A549 (cell line): ENCODE results near the gene IRF3. TPM values are rescaled to one million over a fixed set of nuclear protein-coding genes. Genes with fewer than 3 reads are reported as not detected.

Source experiments
- ATAC-seq, 2 experiments: fragments of 200-7000 bp in 1 of 2; fragments of >200 bp in 1 of 2; cut with Nextera tagmentation in 1 of 2; cut with Tn5 transposase in 1 of 2; 3 replicates each; pipeline versions ENCODE4 v1.8.0 to v1.9.1; 2018 to 2020; ENCODE audit warnings: mild to moderate bottlenecking in 1 of 2, moderate library complexity in 1 of 2
- CTCF ChIA-PET: fragments of 300-600 bp; sonication (Branson Sonifier 250); formaldehyde crosslinking; extraction: SDS; loops from one replicate; lab custom pipeline; 2021; ENCODE audit warnings: antibody characterized with exemption, inconsistent platforms; lab: Yijun Ruan, JAX
- POLR2A ChIA-PET: fragments of 350-600 bp; formaldehyde crosslinking; extraction: SDS; loops from one replicate; lab custom pipeline; 2021; ENCODE audit warnings: antibody characterized with exemption, inconsistent platforms; lab: Yijun Ruan, JAX
- DNase-seq, 2 experiments: peaks; one replicate each; pipeline versions ENCODE4 v3.0.0 to v3.0.0-alpha.2; 2011 to 2016; ENCODE audit warnings: low read depth in 1 of 2, low spot score in 1 of 2
- FAIRE-seq: peaks from 2 replicates; lab custom pipeline; 2011; peaks lifted over from hg19 to GRCh38; lab: Jason Lieb, UNC
- H3K27ac ChIP-seq, 2 experiments: fragments of >200 bp; sonication (Bioruptor Twin); formaldehyde crosslinking; 3 replicates each; pipeline ENCODE4 v1.5.1; 2016 to 2017
- H3K4me1 ChIP-seq: fragments of >200 bp; sonication (Bioruptor Twin); formaldehyde crosslinking; 3 replicates; pipeline ENCODE4 v1.6.1; 2016
- H3K4me2 ChIP-seq: fragments of >200 bp; sonication (Bioruptor Twin); formaldehyde crosslinking; 3 replicates; pipeline ENCODE4 v1.6.1; 2016
- H3K4me3 ChIP-seq: fragments of >200 bp; sonication (Bioruptor Twin); formaldehyde crosslinking; 3 replicates; pipeline ENCODE4 v1.5.1; 2016
- H3K9me3 ChIP-seq: fragments of >200 bp; sonication (Bioruptor Twin); formaldehyde crosslinking; 3 replicates; pipeline ENCODE4 v1.6.1; 2016
- BHLHE40 ChIP-seq: IDR thresholded peaks from 2 replicates; pipeline ENCODE4 v1.6.1; 2012; ENCODE audit warnings: low read depth, low read length, inconsistent platforms
- CHD2 ChIP-seq: fragments of 150-350 bp; IDR thresholded peaks from 2 replicates; pipeline ENCODE4 v1.6.1; 2014; ENCODE audit warnings: low read length; ENCODE audit not compliant: partially characterized antibody
- CHD4 ChIP-seq: fragments of 200-600 bp; sonication (generic); IDR thresholded peaks from 2 replicates; pipeline ENCODE4 v1.6.1; 2016; ENCODE audit warnings: antibody characterized with exemption, mild to moderate bottlenecking, borderline replicate concordance
- CTCF ChIP-seq: fragments of >200 bp; sonication (Bioruptor Twin); formaldehyde crosslinking; IDR thresholded peaks from 3 replicates; pipeline ENCODE4 v1.5.1; 2016
- ELK1 ChIP-seq: fragments of 150-350 bp; IDR thresholded peaks from 2 replicates; pipeline ENCODE4 v1.6.1; 2014; ENCODE audit warnings: low read depth, mild to moderate bottlenecking, low read length
- FOSB ChIP-seq: fragments of 250-450 bp; sonication (Bioruptor Pico); IDR thresholded peaks from 2 replicates; pipeline ENCODE4 v1.5.0; 2020; ENCODE audit warnings: mild to moderate bottlenecking, moderate library complexity
- FOXS1 ChIP-seq: fragments of 250-450 bp; sonication (Bioruptor Pico); IDR thresholded peaks from 2 replicates; pipeline ENCODE4 v1.5.0; 2020; ENCODE audit warnings: mild to moderate bottlenecking, moderate library complexity
- HDAC2 ChIP-seq: fragments of 200-600 bp; sonication (generic); IDR thresholded peaks from 2 replicates; pipeline ENCODE4 v1.6.1; 2016
- HOXA7 ChIP-seq: fragments of 250-450 bp; sonication (Bioruptor Pico); IDR thresholded peaks from 2 replicates; pipeline ENCODE4 v1.5.0; 2020; ENCODE audit warnings: mild to moderate bottlenecking, moderate library complexity
- HOXB13 ChIP-seq: fragments of 250-450 bp; sonication (Bioruptor Pico); IDR thresholded peaks from 2 replicates; pipeline ENCODE4 v1.5.0; 2020; ENCODE audit warnings: low read depth, mild to moderate bottlenecking, moderate library complexity
- HOXB5 ChIP-seq: fragments of 250-450 bp; sonication (Bioruptor Pico); IDR thresholded peaks from 2 replicates; pipeline ENCODE4 v1.5.0; 2020; ENCODE audit warnings: mild to moderate bottlenecking, moderate library complexity
- KDM1A ChIP-seq: fragments of 200-600 bp; sonication (generic); IDR thresholded peaks from 2 replicates; pipeline ENCODE4 v1.6.1; 2016; ENCODE audit warnings: low read depth, mild to moderate bottlenecking
- MAFK ChIP-seq: fragments of 450-650 bp; IDR thresholded peaks from 2 replicates; pipeline ENCODE4 v1.6.1; 2014; ENCODE audit not compliant: partially characterized antibody
- NFE2L2 ChIP-seq: fragments of 150-350 bp; conservative IDR thresholded peaks from 2 replicates; pipeline ENCODE4 v1.6.1; 2014; ENCODE audit warnings: low read length
- NPAS2 ChIP-seq: fragments of 250-450 bp; sonication (Bioruptor Pico); IDR thresholded peaks from 2 replicates; pipeline ENCODE4 v1.8.0; 2022; ENCODE audit warnings: mild to moderate bottlenecking, moderate library complexity, borderline replicate concordance
- PHF8 ChIP-seq: fragments of 200-600 bp; sonication (generic); IDR thresholded peaks from 2 replicates; pipeline ENCODE4 v1.6.1; 2016; ENCODE audit warnings: low read depth, mild to moderate bottlenecking, antibody characterized with exemption, moderate library complexity, borderline replicate concordance
- POLR2A ChIP-seq: IDR thresholded peaks from 2 replicates; pipeline ENCODE4 v1.6.1; 2012; ENCODE audit warnings: mild to moderate bottlenecking, low read length
- POLR2AphosphoS2 ChIP-seq: conservative IDR thresholded peaks from 2 replicates; pipeline ENCODE4 v1.6.1; 2012; ENCODE audit warnings: low read length, improper control_type of control experiment, inconsistent platforms
- RAD21 ChIP-seq, 2 experiments: fragments of >200 bp in 1 of 2; sonication (Bioruptor Twin) in 1 of 2; formaldehyde crosslinking in 1 of 2; IDR thresholded peaks in 1 of 2; conservative IDR thresholded peaks in 1 of 2; 2 replicates in 1 of 2; 3 replicates in 1 of 2; pipeline ENCODE4 v1.6.1; 2012 to 2018; ENCODE audit warnings: inconsistent platforms in 1 of 2
- RARB ChIP-seq: fragments of 250-450 bp; sonication (Bioruptor Pico); IDR thresholded peaks from 2 replicates; pipeline ENCODE4 v1.8.0; 2021; ENCODE audit warnings: mild to moderate bottlenecking, moderate library complexity
- RCOR1 ChIP-seq: fragments of 150-350 bp; IDR thresholded peaks from 2 replicates; pipeline ENCODE4 v1.6.1; 2014; ENCODE audit warnings: antibody characterized with exemption, low read length, low read depth
- SMC3 ChIP-seq: fragments of >200 bp; sonication (Bioruptor Twin); formaldehyde crosslinking; IDR thresholded peaks from 3 replicates; pipeline ENCODE4 v1.6.1; 2018; ENCODE audit warnings: inconsistent platforms
- TFCP2L1 ChIP-seq: fragments of 250-450 bp; sonication (Bioruptor Pico); IDR thresholded peaks from 2 replicates; pipeline ENCODE4 v1.5.0; 2021; ENCODE audit warnings: mild to moderate bottlenecking
- TP53 ChIP-seq: fragments of 250-450 bp; sonication (Bioruptor Pico); IDR thresholded peaks from 2 replicates; pipeline ENCODE4 v1.5.0; 2021; ENCODE audit warnings: mild to moderate bottlenecking, moderate library complexity
- ZFP36 ChIP-seq: fragments of 450-650 bp; IDR thresholded peaks from 2 replicates; pipeline ENCODE4 v1.6.1; 2014; ENCODE audit warnings: borderline replicate concordance; ENCODE audit not compliant: partially characterized antibody
- ZNF302 ChIP-seq: fragments of 250-450 bp; sonication (Bioruptor Pico); IDR thresholded peaks from 2 replicates; pipeline ENCODE4 v1.9.0; 2021; ENCODE audit warnings: inconsistent platforms, mild to moderate bottlenecking, moderate library complexity
- ZSCAN20 ChIP-seq: fragments of 250-450 bp; sonication (Bioruptor Pico); IDR thresholded peaks from 2 replicates; pipeline ENCODE4 v1.8.0; 2022; ENCODE audit warnings: mild to moderate bottlenecking, moderate library complexity
- WGBS: methylation state at CpG from one replicate; pipeline ENCODE4 v1.1.6; 2017; ENCODE audit errors: missing lambda C conversion rate; 5-methylcytosine and 5-hydroxymethylcytosine counted together
- polyA plus RNA-seq, 4 experiments: library from polyadenylated mRNA; depleted of rRNA in 3 of 4; stranded (reverse); fragments of >200 nt; fragmentation: RNase III in 1 of 4; extraction: RNeasy Plus Mini Kit Qiagen cat#74134 plus additional on column Dnase treatment in 1 of 4; gene quantifications; 2 replicates in 3 of 4; 3 replicates in 1 of 4; pipeline ENCODE4 v1.2.3, GENCODE V29; 2011 to 2017

IRF3 gene
- polyA plus RNA-seq, 2 of the 4 experiments (the other 2 are of a cell fraction), result 54.0 to 103 TPM

- POLR2A ChIA-PET, result interaction anchor here (1.0 to 2.6 kb wide), 2 partner anchors 9 to 45 kb away, joined by 3 to 13 read pairs; partner anchors contain the start of gene PRMT1
- no peaks in the 10 kb centered on the region for H3K9me3 ChIP-seq
- TF ChIP-seq FOSB (CRISPR knock-in tag), result peak; percentile 54; the same call in 1 of the 2 replicates
- TF ChIP-seq FOXS1, result no peak
- TF ChIP-seq, all 56 proteins: peak for 1
- no peak overlapping the region for H3K27ac ChIP-seq
- CTCF ChIA-PET, result interaction anchor here (0.7 to 5.5 kb wide), 16 partner anchors 8 to 161 kb away, joined by 3 to 42 read pairs (median 4); partner anchors contain the start of gene FUZ
- WGBS, result 88% methylated on average over 23 of the region's 23 CpGs
- no peak for FAIRE-seq
- H3K4me1 ChIP-seq, result peaks cover 12% of the 10 kb centered on the region
- H3K4me2 ChIP-seq, result no peak overlapping the region
- no peak for DNase-seq
- ATAC-seq, result no peak
- no peak overlapping the region for H3K4me3 ChIP-seq
These were observed 20.2 kb upstream of the IRF3 start for GRCh38 chr19:49685845-49686332.

GRCh38 chr19:49684983-49685553, 19.4 kb upstream of the IRF3 start:
- Histone ChIP-seq H3K9me3 (no peaks in the 10 kb centered on the region), H3K4me3 (no peak overlapping the region), H3K4me1 (peaks cover 20% of the 10 kb centered on the region), H3K27ac (0 out of 6 replicates have a peak overlapping the region, but pooled peaks of 1 of the 2 experiments have one; percentile 2), H3K4me2 (no peak overlapping the region)
- ChIA-PET CTCF (interaction anchor here (0.6 to 5.5 kb wide), 34 partner anchors 8 to 451 kb away, joined by 3 to 42 read pairs (median 4); partner anchors contain the start of genes FUZ, RRAS and TSKS), POLR2A (interaction anchor here (1.0 to 2.6 kb wide), 4 partner anchors 9 to 80 kb away, joined by 3 to 13 read pairs (median 3); partner anchors contain the start of gene PRMT1)
- DNase-seq (no peak), FAIRE-seq (no peak), ATAC-seq (peak in 1 of 2 experiments; percentile 6; a peak in 2 of 6 replicates)
- TF ChIP-seq HOXB13 (CRISPR knock-in tag), result no peak
- no peak for TF ChIP-seq ELK1
- no peak for TF ChIP-seq ZNF302 (CRISPR knock-in tag)
- TF ChIP-seq RAD21 (conservative IDR thresholded peaks at IDR 0.05 in 1 of 2, IDR thresholded peaks at IDR 0.05 in 1 of 2), result peak in 1 of 2 experiments; percentile 28; a peak in 1 of 5 replicates
- TF ChIP-seq CHD2, result no peak
- TF ChIP-seq NFE2L2, result no peak
- no peak for TF ChIP-seq ZSCAN20 (CRISPR knock-in tag)
- 94% methylated on average over 13 of the region's 13 CpGs for WGBS

GRCh38 chr19:49684251-49684982, 18.8 kb upstream of the IRF3 start:
- POLR2A ChIA-PET, result interaction anchor here (1.0 to 2.6 kb wide), 3 partner anchors 8 to 81 kb away, joined by 3 to 13 read pairs (median 3); partner anchors contain the start of gene PRMT1
- Histone ChIP-seq H3K4me1 (peaks cover 26% of the 10 kb centered on the region), H3K4me3 (no peak overlapping the region), H3K27ac (0 out of 6 replicates have a peak overlapping the region, but pooled peaks of 1 of the 2 experiments have one; percentile 2), H3K9me3 (no peaks in the 10 kb centered on the region), H3K4me2 (no peak overlapping the region)
- DNase-seq (peak; percentile 57 to 75), ATAC-seq (peak; percentile 50 to 70), FAIRE-seq (no peak)
- no peak for TF ChIP-seq NPAS2
- no peak for TF ChIP-seq PHF8
- no peak for TF ChIP-seq POLR2A
- no peak for TF ChIP-seq RCOR1
- TF ChIP-seq HOXA7, result peak; percentile 40; the same call in 1 of the 2 replicates
- no peak for TF ChIP-seq BHLHE40
- TF ChIP-seq SMC3, result peak; percentile 47; the same call in 2 of the 3 replicates
- peak; percentile 47; the same call in 1 of the 2 replicates for TF ChIP-seq TFCP2L1 (CRISPR knock-in tag)
- TF ChIP-seq ZFP36, result no peak
- TF ChIP-seq FOSB (CRISPR knock-in tag), result peak; percentile 77
- no peak for TF ChIP-seq HDAC2
- no peak for TF ChIP-seq HOXB5 (CRISPR knock-in tag)
- TF ChIP-seq KDM1A, result no peak
- TF ChIP-seq CTCF, result peak; percentile 65
- TF ChIP-seq MAFK, result no peak
- TF ChIP-seq FOXS1, result no peak
- peak in 1 of 2 experiments; percentile 17; a peak in 1 of 5 replicates for TF ChIP-seq RAD21 (conservative IDR thresholded peaks at IDR 0.05 in 1 of 2, IDR thresholded peaks at IDR 0.05 in 1 of 2)
- no peak; the same call in none of the 2 replicates for TF ChIP-seq POLR2AphosphoS2
- TF ChIP-seq RARB (CRISPR knock-in tag), result peak; percentile 12; the same call in 1 of the 2 replicates
- TF ChIP-seq TP53 (CRISPR knock-in tag), result peak; percentile 10; the same call in 1 of the 2 replicates
- TF ChIP-seq CHD4, result no peak
- 73% methylated on average over 32 of the region's 35 CpGs for WGBS
- CTCF ChIA-PET, result interaction anchor here (0.6 to 5.5 kb wide), 43 partner anchors 9 to 451 kb away, joined by 3 to 42 read pairs (median 4); partner anchors contain the start of genes FUZ, PRRG2, RRAS and TSKS
